SU-DHL-6 (cell line): ENCODE results near the gene GTPBP10.

ENCODE experiments used
- CTCF ChIP-seq: fragments of 200-600 bp; sonication (generic); IDR thresholded peaks from one replicate; pipeline ENCODE4 v1.5.1; 2017; ENCODE audit warnings: antibody characterized with exemption, mild to moderate bottlenecking, low read length, moderate library complexity; ENCODE audit not compliant: insufficient read depth, poor library complexity, severe bottlenecking
- EZH2phosphoT487 ChIP-seq: fragments of 200-600 bp; sonication (generic), shearing (Covaris generic); conservative IDR thresholded peaks from 2 replicates; pipeline ENCODE4 v1.6.1; 2018; ENCODE audit warnings: mild to moderate bottlenecking, antibody characterized with exemption, low read length, moderate library complexity, mixed read lengths

DNA sequence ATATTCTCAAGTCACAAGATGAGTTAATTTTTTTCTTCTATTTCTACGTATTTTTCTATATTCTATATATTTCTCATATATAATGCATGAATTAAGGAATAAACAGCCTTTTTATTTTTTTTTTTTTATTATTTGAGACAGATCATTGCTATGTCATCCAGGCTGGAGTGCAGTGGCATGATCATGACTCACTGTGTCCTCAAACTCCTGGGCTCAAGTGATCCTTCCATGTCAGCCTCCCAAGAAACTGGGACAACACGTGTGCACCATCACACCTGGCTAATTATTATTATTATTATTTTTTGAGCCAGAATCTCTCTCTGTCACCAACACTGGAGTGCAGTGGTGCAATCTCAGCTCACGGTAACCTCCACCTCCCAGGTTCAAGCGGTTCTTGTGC is 58.3 kb downstream of the GTPBP10 start:
- TF ChIP-seq CTCF (no peak), EZH2phosphoT487 (no peak)
